ENCODE data around the gene MAP3K2. TPM values are rescaled to one million over a fixed set of nuclear protein-coding genes. Genes with fewer than 3 reads are reported as not detected.
"Not testable (repeated sequence)": the region's sequence is repeated elsewhere in the genome, so short reads cannot be mapped to it uniquely, and the experiment has no call there.

The MAP3K2 gene
- total RNA-seq, 6 experiments from 2014 or later = 38.5 to 44.2 (median 40.1) TPM

- peak; percentile 85 for TF ChIP-seq CTCF (IDR thresholded peaks at IDR 0.05)
Measured at GRCh38 chr2:127355407-127356008, 32.3 kb downstream of the MAP3K2 start.

DNA sequence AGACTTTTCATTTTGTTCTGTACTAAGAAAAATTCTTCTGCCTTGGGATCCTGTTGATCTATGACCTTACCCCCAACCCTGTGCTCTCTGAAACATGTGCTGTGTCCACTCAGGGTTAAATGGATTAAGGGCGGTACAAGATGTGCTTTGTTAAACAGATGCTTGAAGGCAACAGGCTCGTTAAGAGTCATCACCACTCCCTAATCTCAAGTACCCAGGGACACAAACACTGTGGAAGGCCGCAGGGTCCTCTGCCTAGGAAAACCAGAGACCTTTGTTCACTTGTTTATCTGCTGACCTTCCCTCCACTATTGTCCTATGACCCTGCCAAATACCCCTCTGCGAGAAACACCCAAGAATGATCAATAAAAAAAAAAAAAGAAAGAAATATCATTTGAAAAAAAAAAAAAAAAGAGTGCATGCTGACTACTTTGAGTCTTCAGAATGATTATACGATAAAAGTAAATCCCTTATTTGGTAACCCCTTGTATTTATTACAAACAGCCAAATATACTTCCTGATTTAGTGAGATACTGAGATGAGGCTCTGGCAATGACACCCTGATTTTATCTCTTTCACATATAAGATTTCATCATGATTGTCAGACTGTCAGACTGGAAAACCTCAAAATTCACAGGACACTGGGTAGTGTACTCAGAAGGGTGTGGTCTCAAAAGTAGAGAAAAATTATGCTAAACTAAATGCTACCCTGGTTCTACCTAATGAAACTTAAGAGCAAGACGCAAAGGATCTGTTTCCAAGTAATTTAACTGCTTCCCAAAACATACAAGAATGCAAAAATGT lies 33.7 kb downstream of the MAP3K2 start:
- H3K9me3 Mint-ChIP-seq; H3K36me3 Mint-ChIP-seq (ENCODE audit: low read depth); H3K27ac Mint-ChIP-seq; H3K4me3 Mint-ChIP-seq; H3K27me3 Mint-ChIP-seq (ENCODE audit: insufficient read depth); DNase-seq: not testable (repeated sequence)
- H3K4me1 Mint-ChIP-seq (ENCODE audit: low read depth) = peaks cover 43% of the 10 kb centered on the region

More at GRCh38 chr2:127355407-127356008, 32.3 kb downstream of the MAP3K2 start:
- Mint-ChIP-seq H3K27ac (no peak overlapping the region), H3K36me3 (ENCODE audit: low read depth) (no peaks in the 10 kb centered on the region), H3K4me3 (no peak overlapping the region), H3K4me1 (ENCODE audit: low read depth) (peaks cover 36% of the 10 kb centered on the region), H3K9me3 (no peaks in the 10 kb centered on the region), H3K27me3 (ENCODE audit: insufficient read depth) (no peaks in the 10 kb centered on the region; the same call in 1 of the 2 replicates)
- peak; percentile 6 for DNase-seq

DNA sequence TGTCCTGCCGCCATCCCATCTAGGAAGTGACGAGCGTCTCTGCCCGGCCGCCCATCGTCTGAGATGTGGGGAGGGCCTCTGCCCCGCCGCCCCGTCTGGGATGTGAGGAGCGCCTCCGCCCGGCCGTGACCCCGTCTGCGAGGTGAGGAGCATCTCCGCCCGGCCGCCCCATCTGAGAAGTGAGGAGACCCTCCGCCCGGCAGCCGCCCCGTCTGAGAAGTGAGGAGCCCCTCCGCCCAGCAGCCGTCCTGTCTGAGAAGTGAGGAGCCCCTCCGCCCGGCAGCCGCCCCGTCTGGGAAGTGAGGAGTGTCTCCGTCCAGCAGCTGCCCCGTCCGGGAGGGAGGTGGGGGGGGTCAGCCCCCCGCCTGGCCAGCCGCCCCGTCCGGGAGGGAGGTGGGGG lies 34.6 kb downstream of the MAP3K2 start:
- H3K36me3 Mint-ChIP-seq (ENCODE audit: low read depth); H3K27ac Mint-ChIP-seq; H3K9me3 Mint-ChIP-seq; H3K4me3 Mint-ChIP-seq; DNase-seq; H3K27me3 Mint-ChIP-seq (ENCODE audit: insufficient read depth): not testable (repeated sequence)
- peaks cover 46% of the 10 kb centered on the region for H3K4me1 Mint-ChIP-seq (ENCODE audit: low read depth)

- Mint-ChIP-seq H3K27ac (no peak overlapping the region), H3K4me1 (ENCODE audit: low read depth) (peaks cover 35% of the 10 kb centered on the region)
- no peak for TF ChIP-seq CTCF (IDR thresholded peaks at IDR 0.05)
Measured at GRCh38 chr2:127351603-127352002, 36.2 kb downstream of the MAP3K2 start.

GRCh38 chr2:127348426-127349000 lies 39.3 kb downstream of the MAP3K2 start:
- Mint-ChIP-seq H3K27me3 (ENCODE audit: insufficient read depth) (no peaks in the 10 kb centered on the region; the same call in 1 of the 2 replicates), H3K4me3 (no peak overlapping the region), H3K4me1 (ENCODE audit: low read depth) (peaks cover 37% of the 10 kb centered on the region), H3K36me3 (ENCODE audit: low read depth) (no peaks in the 10 kb centered on the region), H3K27ac (no peak overlapping the region), H3K9me3 (no peaks in the 10 kb centered on the region)
- DNase-seq = no peak
- no peak for TF ChIP-seq CTCF (IDR thresholded peaks at IDR 0.05)

More at GRCh38 chr2:127351603-127352002, 36.2 kb downstream of the MAP3K2 start:
- no peak for DNase-seq
- H3K4me3 Mint-ChIP-seq = no peak overlapping the region
- no peaks in the 10 kb centered on the region for H3K9me3 Mint-ChIP-seq
- H3K36me3 Mint-ChIP-seq (ENCODE audit: low read depth) = no peaks in the 10 kb centered on the region
- H3K27me3 Mint-ChIP-seq (ENCODE audit: insufficient read depth) = no peaks in the 10 kb centered on the region; the same call in 1 of the 2 replicates

DNA sequence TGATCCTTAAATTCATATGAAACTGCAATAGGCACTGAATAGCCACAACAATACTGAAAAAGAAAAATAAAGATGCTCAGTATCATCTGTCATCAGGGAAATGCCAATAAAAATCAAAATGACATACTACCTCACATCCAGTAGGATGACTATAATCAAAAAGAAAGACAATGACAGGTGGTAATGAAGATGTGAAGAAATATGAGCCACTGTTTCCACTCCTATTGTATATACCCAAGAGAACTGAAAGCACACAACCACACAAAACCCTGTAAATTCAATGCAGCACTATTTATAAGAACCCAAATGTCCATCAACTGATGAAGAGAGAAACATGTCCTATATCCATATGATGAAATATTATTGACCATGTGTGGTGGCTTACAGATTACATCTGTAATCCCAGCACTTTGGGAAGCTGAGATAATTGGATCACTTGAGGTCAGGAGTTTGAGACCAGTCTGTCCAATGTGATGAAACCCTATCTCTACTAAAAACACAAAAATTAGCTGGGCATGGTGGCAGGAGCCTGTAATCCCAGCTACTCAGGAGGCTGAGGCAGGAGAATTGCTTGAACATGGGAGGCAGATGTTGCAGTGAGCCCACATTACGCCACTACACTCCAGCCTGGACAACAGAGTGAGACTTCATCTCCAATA lies 39.9 kb downstream of the MAP3K2 start:
- TF ChIP-seq CTCF (IDR thresholded peaks at IDR 0.05) = no peak
- no peak overlapping the region for H3K4me3 Mint-ChIP-seq
- H3K9me3 Mint-ChIP-seq = no peaks in the 10 kb centered on the region
- H3K36me3 Mint-ChIP-seq (ENCODE audit: low read depth) = no peaks in the 10 kb centered on the region
- no peaks in the 10 kb centered on the region; the same call in 1 of the 2 replicates for H3K27me3 Mint-ChIP-seq (ENCODE audit: insufficient read depth)
- H3K27ac Mint-ChIP-seq = no peak overlapping the region
- H3K4me1 Mint-ChIP-seq (ENCODE audit: low read depth) = peaks cover 37% of the 10 kb centered on the region
- DNase-seq = no peak
